DMS 273 treated with DMSO at 0.1 percent for 48 hours (cell line): ENCODE data around the gene LCA5L.
"Not testable (repeated sequence)": the region's sequence is repeated elsewhere in the genome, so short reads cannot be mapped to it uniquely, and the experiment has no call there.

Experiments used
- DNase-seq: peaks from one replicate; lab custom pipeline; 2025; lab: John Stamatoyannopoulos, UW

The LCA5L gene

GRCh38 chr21:39451332-39452206 is 6.0 kb upstream of the LCA5L start, which contains the start of gene SH3BGR:
Gene SH3BGR, plus strand, starts transcription at chr21:39451970. Its CDS starts 127 bp downstream, at chr21:39452097.
- DNase-seq: no peak

- DNase-seq: no peak
Observed at GRCh38 chr21:39447264-39447663, 1.7 kb upstream of the LCA5L start.

GRCh38 chr21:39444421-39445180 is 977 bp downstream of the LCA5L start:
- DNase-seq: peak; percentile 2

GRCh38 chr21:39441502-39442475 is 3.8 kb downstream of the LCA5L start:
- no peak for DNase-seq

GRCh38 chr21:39439232-39439631 is 6.3 kb downstream of the LCA5L start:
- no peak for DNase-seq

GRCh38 chr21:39434950-39435349 is 10.6 kb downstream of the LCA5L start:
- no peak for DNase-seq

GRCh38 chr21:39430954-39431353 is 14.6 kb downstream of the LCA5L start:
- DNase-seq: no peak

GRCh38 chr21:39430457-39430856 is 15.1 kb downstream of the LCA5L start:
- DNase-seq: no peak

- DNase-seq: no peak
Observed at GRCh38 chr21:39430016-39430415, 15.6 kb downstream of the LCA5L start.

GRCh38 chr21:39429445-39429844 is 16.1 kb downstream of the LCA5L start:
- no peak for DNase-seq

GRCh38 chr21:39422527-39423241 is 22.9 kb downstream of the LCA5L start:
- DNase-seq: no peak

- DNase-seq: not testable (repeated sequence)
Observed at GRCh38 chr21:39419204-39419603, 26.4 kb downstream of the LCA5L start.

- DNase-seq: no peak
Observed at GRCh38 chr21:39406065-39406464, 39.5 kb downstream of the LCA5L start.

GRCh38 chr21:39400173-39400572 is 45.4 kb downstream of the LCA5L start:
- no peak for DNase-seq

GRCh38 chr21:39397646-39398385 is 47.8 kb downstream of the LCA5L start:
- DNase-seq: no peak

GRCh38 chr21:39392981-39393380 is 52.6 kb downstream of the LCA5L start:
- DNase-seq: no peak

- DNase-seq: no peak
Observed at GRCh38 chr21:39390212-39390765, 55.3 kb downstream of the LCA5L start.

GRCh38 chr21:39388811-39389155 is 56.8 kb downstream of the LCA5L start:
- DNase-seq: no peak

- peak; percentile 47 for DNase-seq
Observed at GRCh38 chr21:39388038-39388810, 57.4 kb downstream of the LCA5L start.
